Erythroblast (primary cell): Measurements from ENCODE around the gene TCF4.

Experiments
- GATA1 ChIP-seq: IDR thresholded peaks from 2 replicates; pipeline ENCODE4 v1.6.1; 2011; ENCODE audit warnings: low read depth, mild to moderate bottlenecking, control low read depth, low read length, moderate library complexity
- POLR2A ChIP-seq: IDR thresholded peaks from 2 replicates; pipeline ENCODE4 v1.6.1; 2011; ENCODE audit warnings: mild to moderate bottlenecking, low read length

DNA sequence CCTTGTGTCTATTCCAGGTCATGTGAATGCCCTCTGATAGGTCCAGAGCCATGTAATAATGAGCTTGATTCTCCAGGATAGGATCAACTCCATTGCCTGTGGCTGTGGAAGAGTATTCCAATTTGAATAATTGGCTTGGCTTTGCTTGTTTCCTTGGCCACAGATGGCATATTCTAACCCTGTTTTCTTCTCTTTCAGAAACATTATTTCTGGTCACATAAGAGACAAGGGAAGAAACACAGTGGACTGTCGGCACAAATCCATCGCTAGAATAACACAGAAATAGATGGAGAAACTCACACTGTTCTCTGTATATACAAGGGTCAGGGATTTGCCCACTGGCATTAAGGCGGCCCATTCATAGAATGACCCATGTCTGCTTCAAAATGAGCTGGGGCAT is 350.3 kb downstream of the TCF4 start:
- no peak for TF ChIP-seq POLR2A
- no peak for TF ChIP-seq GATA1
